HUES64 (cell line): ENCODE results near the gene RASGRF2.

Source experiments
- H3K27ac ChIP-seq: 2 replicates; pipeline ENCODE4 v1.7.0; 2013; ENCODE audit warnings: low read depth, low read length, inconsistent platforms
- H3K27me3 ChIP-seq: 2 replicates; pipeline ENCODE4 v1.6.1; 2013; ENCODE audit warnings: mild to moderate bottlenecking, low read length; ENCODE audit not compliant: insufficient read depth
- H3K36me3 ChIP-seq: 2 replicates; pipeline ENCODE4 v1.6.1; 2013; ENCODE audit warnings: mild to moderate bottlenecking, low read length; ENCODE audit not compliant: insufficient read depth
- H3K4me1 ChIP-seq: 2 replicates; pipeline ENCODE4 v1.6.1; 2013; ENCODE audit warnings: mild to moderate bottlenecking, low read length, moderate library complexity; ENCODE audit not compliant: insufficient read depth
- H3K4me3 ChIP-seq: 2 replicates; pipeline ENCODE4 v1.5.1; 2013; ENCODE audit warnings: mild to moderate bottlenecking, low read length, moderate library complexity
- H3K9ac ChIP-seq: 2 replicates; pipeline ENCODE4 v1.6.1; 2013; ENCODE audit warnings: mild to moderate bottlenecking, low read depth, low read length
- H3K9me3 ChIP-seq: 2 replicates; pipeline ENCODE4 v1.6.1; 2013; ENCODE audit warnings: low read depth, low read length; ENCODE audit not compliant: insufficient read depth
- WGBS: fragments of 150-250, 120-280 bp; methylation state at CpG from one replicate; pipeline ENCODE4 v1.1.7; 2013; ENCODE audit warnings: missing lambda C conversion rate; 5-methylcytosine and 5-hydroxymethylcytosine counted together

RASGRF2 gene

GRCh38 chr5:80963966-80964481 is 3.9 kb downstream of the RASGRF2 start:
- WGBS, result 86% methylated on average over 3 of the region's 3 CpGs
- H3K4me1 ChIP-seq, result peaks cover 59% of the 10 kb centered on the region
- no peak overlapping the region for H3K9ac ChIP-seq

GRCh38 chr5:80964491-80964890 is 4.3 kb downstream of the RASGRF2 start:
- no peaks in the 10 kb centered on the region for H3K36me3 ChIP-seq
- peaks cover 54% of the 10 kb centered on the region for H3K4me1 ChIP-seq
- 53% methylated on average over 2 of the region's 3 CpGs for WGBS
- H3K9ac ChIP-seq, result no peak overlapping the region
- no peak overlapping the region; the same call in 1 of the 2 replicates for H3K4me3 ChIP-seq
- H3K27ac ChIP-seq, result no peak overlapping the region
- no peaks in the 10 kb centered on the region for H3K9me3 ChIP-seq
- H3K27me3 ChIP-seq, result peaks cover 41% of the 10 kb centered on the region

More at GRCh38 chr5:80963966-80964481, 3.9 kb downstream of the RASGRF2 start:
- H3K27ac ChIP-seq, result no peak overlapping the region
- H3K4me3 ChIP-seq, result no peak overlapping the region; the same call in 1 of the 2 replicates
- no peaks in the 10 kb centered on the region for H3K36me3 ChIP-seq
- H3K9me3 ChIP-seq, result no peaks in the 10 kb centered on the region
- peaks cover 45% of the 10 kb centered on the region for H3K27me3 ChIP-seq

GRCh38 chr5:80964919-80965318 is 4.8 kb downstream of the RASGRF2 start:
- 86% methylated on average over 4 of the region's 5 CpGs for WGBS
- Histone ChIP-seq H3K9ac (no peak overlapping the region), H3K9me3 (no peaks in the 10 kb centered on the region), H3K4me3 (no peak overlapping the region), H3K4me1 (peaks cover 50% of the 10 kb centered on the region), H3K27me3 (peaks cover 36% of the 10 kb centered on the region), H3K36me3 (no peaks in the 10 kb centered on the region), H3K27ac (no peak overlapping the region)

- H3K4me1 ChIP-seq, result peaks cover 37% of the 10 kb centered on the region
- no peaks in the 10 kb centered on the region for H3K36me3 ChIP-seq
- no peak overlapping the region for H3K4me3 ChIP-seq
- H3K27me3 ChIP-seq, result peaks cover 10% of the 10 kb centered on the region
- no peaks in the 10 kb centered on the region for H3K9me3 ChIP-seq
- 97% methylated on average over 2 of the region's 2 CpGs for WGBS
- no peak overlapping the region for H3K9ac ChIP-seq
- H3K27ac ChIP-seq, result no peak overlapping the region
Measured at GRCh38 chr5:80967500-80968181, 7.5 kb downstream of the RASGRF2 start.

DNA sequence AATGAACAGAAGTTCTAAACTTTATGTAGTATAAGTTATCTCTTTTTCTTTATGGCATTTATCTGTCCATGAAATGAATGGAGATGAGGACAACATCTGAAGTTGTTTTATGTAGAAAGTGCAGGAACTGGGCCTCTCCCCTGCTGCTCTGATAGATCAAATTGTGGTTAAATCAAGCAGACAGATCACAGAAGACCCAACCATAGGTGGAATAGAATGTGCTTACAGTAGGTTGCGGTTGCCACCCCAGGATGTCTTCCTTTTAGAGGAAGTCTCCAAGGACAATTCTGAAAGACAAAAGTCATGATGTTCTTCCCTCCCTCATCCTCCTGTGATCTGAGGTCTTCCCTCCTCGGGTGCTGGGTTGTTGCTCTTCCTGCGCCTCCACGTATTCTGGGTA is 12.9 kb downstream of the RASGRF2 start:
- Histone ChIP-seq H3K9ac (no peak overlapping the region), H3K27ac (no peak overlapping the region), H3K4me1 (peaks cover 6% of the 10 kb centered on the region; the same call in 1 of the 2 replicates), H3K9me3 (no peaks in the 10 kb centered on the region), H3K27me3 (no peaks in the 10 kb centered on the region), H3K4me3 (no peak overlapping the region), H3K36me3 (no peaks in the 10 kb centered on the region)
- WGBS, result 89% methylated on average over 4 of the region's 4 CpGs

DNA sequence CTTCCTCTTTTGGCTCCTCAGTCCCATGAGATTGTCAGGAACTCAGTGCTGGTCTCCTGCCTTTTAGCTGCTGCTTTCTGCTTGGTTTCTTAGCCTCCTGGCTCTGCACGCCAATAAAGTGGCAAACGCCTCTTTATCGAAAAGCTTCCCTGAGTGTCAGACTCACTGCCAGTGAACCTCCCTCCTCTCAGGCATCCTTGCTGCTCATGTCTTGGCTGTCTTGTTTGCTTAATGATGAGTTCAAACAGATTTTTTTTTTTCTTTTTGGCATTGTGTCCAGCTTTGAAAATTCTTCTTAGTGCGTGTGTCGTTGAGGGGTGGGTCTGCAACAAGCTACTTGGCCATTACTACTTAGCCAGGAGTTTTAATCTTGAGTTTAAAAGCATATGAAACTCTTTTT is 14.9 kb downstream of the RASGRF2 start:
- no peak overlapping the region for H3K4me3 ChIP-seq
- no peaks in the 10 kb centered on the region for H3K27me3 ChIP-seq
- 98% methylated on average over 5 of the region's 5 CpGs for WGBS
- H3K9me3 ChIP-seq, result no peaks in the 10 kb centered on the region
- no peak overlapping the region for H3K9ac ChIP-seq
- H3K4me1 ChIP-seq, result peaks cover 7% of the 10 kb centered on the region; the same call in 1 of the 2 replicates
- no peaks in the 10 kb centered on the region for H3K36me3 ChIP-seq
- H3K27ac ChIP-seq, result no peak overlapping the region

DNA sequence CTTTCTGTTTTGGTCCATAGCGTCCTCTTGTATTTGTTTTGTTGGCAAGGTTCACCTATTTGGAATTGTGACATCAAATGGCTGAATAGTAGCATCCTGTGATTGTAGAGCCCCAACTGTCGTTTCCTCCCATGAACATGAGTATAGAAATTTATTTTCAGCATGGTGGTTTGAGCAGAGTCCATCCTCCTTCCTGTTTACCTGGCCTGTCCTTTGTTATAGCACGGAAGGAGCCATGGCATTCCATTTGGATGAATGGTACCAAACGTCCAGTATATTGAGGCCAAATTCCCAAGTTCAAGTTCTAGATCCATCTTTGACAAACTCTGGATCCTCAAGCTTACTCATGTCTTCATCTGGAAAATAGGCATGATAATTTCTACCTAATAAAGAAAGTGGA is 16.8 kb downstream of the RASGRF2 start:
- H3K27me3 ChIP-seq, result no peaks in the 10 kb centered on the region
- no peaks in the 10 kb centered on the region for H3K36me3 ChIP-seq
- H3K9me3 ChIP-seq, result no peaks in the 10 kb centered on the region
- H3K4me3 ChIP-seq, result no peak overlapping the region
- H3K4me1 ChIP-seq, result peaks cover 7% of the 10 kb centered on the region; the same call in 1 of the 2 replicates
- H3K9ac ChIP-seq, result no peak overlapping the region
- H3K27ac ChIP-seq, result no peak overlapping the region
- 92% methylated on average over 4 of the region's 4 CpGs for WGBS

DNA sequence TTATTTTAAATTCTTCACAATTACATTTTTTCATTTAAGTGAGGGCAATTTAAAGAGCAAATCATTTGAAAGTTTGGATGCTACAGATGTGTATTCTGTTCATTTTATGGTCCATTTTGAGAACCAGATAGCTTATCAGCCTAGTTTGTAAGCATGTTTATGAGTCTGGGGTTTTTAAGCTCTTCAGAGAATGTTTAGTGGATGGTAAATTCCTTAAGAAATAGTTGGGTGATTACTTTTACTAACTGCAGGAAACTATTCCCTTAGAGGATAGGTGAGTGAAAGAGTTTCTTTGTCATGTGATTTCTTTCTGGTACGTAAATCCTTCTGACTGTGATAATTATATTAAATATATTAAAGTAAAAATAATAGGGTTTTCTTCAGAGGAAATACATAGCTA is 17.6 kb downstream of the RASGRF2 start:
- Histone ChIP-seq H3K27me3 (no peaks in the 10 kb centered on the region), H3K27ac (no peak overlapping the region), H3K9ac (no peak overlapping the region), H3K4me3 (no peak overlapping the region), H3K36me3 (no peaks in the 10 kb centered on the region), H3K9me3 (no peaks in the 10 kb centered on the region), H3K4me1 (peaks cover 7% of the 10 kb centered on the region; the same call in 1 of the 2 replicates)
- no CpG with 5 or more reads among the region's 1 CpG for WGBS

DNA sequence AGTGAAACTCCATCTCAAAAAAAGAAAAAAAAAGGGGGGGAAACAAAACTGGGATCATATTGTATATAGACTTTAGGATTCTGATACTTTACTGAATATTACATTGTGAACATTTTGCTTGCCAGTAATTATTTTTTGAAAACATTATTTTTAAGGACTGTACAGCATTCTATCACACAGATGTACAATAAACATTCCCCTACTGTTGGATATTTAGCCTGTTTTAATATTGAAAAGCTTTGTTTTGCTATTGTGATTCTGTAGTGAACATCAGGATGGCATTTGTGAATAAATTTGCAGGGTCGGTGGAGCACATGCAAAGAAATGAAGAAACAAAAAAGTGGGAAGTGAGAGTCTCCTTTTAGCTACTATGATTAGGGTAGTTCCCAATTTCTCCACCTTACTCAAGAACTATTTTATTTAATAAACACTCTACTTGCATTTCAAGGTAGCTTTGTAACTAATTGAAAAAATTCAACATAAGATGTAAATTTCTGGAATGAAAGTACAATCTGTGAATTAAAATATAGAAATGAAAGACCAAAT is 18.7 kb downstream of the RASGRF2 start:
- 92% methylated on average over 1 of the region's 1 CpG for WGBS
- no peaks in the 10 kb centered on the region for H3K27me3 ChIP-seq
- H3K9ac ChIP-seq, result no peak overlapping the region
- no peak overlapping the region for H3K27ac ChIP-seq
- no peaks in the 10 kb centered on the region for H3K9me3 ChIP-seq
- peaks cover 7% of the 10 kb centered on the region; the same call in 1 of the 2 replicates for H3K4me1 ChIP-seq
- H3K4me3 ChIP-seq, result no peak overlapping the region
- H3K36me3 ChIP-seq, result no peaks in the 10 kb centered on the region

GRCh38 chr5:80982093-80982492 is 21.9 kb downstream of the RASGRF2 start:
- H3K9ac ChIP-seq, result no peak overlapping the region
- H3K36me3 ChIP-seq, result no peaks in the 10 kb centered on the region
- no peaks in the 10 kb centered on the region for H3K27me3 ChIP-seq
- WGBS, result 47% methylated on average over 4 of the region's 4 CpGs
- H3K4me1 ChIP-seq, result peaks cover 14% of the 10 kb centered on the region; the same call in 1 of the 2 replicates
- H3K9me3 ChIP-seq, result no peaks in the 10 kb centered on the region
- no peak overlapping the region for H3K27ac ChIP-seq
- no peak overlapping the region for H3K4me3 ChIP-seq

DNA sequence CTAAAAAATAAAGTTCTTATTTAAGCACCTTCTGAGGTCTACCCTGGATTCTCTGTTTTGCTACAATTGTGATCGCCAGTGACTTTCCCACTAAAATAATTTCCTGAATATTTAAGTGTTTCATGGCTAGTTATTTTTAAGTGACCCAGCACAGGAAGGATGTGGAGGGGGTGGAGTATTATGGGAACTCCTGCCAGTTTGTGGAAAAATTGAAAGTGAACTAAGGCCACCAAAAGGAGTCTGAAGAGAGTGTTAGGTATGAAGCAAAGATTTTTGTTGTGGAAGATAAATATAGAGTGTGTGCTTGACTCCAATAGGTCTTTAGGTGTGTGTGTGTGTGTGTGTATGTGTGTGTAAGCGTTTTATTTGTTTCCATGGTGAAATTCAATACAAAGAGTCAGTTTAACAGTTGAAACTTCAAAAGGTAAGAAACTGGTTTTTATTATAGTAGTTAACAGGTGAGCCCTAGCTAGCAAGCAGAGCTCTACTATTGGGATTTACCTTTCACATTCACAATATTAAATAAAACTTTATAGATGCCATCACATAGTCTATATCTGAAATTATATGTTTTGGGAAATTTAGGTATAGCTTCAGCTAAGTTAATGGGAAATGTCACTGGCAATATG is 25.6 kb downstream of the RASGRF2 start:
- H3K4me1 ChIP-seq, result peaks cover 32% of the 10 kb centered on the region
- no peak overlapping the region for H3K9ac ChIP-seq
- WGBS, result 96% methylated on average over 1 of the region's 2 CpGs

More for the DNA sequence above, 25.6 kb downstream of the RASGRF2 start:
- no peaks in the 10 kb centered on the region for H3K36me3 ChIP-seq
- no peaks in the 10 kb centered on the region for H3K27me3 ChIP-seq
- H3K27ac ChIP-seq, result no peak overlapping the region
- H3K4me3 ChIP-seq, result no peak overlapping the region
- H3K9me3 ChIP-seq, result no peaks in the 10 kb centered on the region
